Bronchial epithelial cell (primary cell): Measurements from ENCODE around the gene PRF1. TPM values are rescaled to one million over a fixed set of nuclear protein-coding genes. Genes with fewer than 3 reads are reported as not detected.

ENCODE experiments used
- DNase-seq: peaks from one replicate; pipeline ENCODE4 v3.0.0-alpha.2; 2010; ENCODE audit warnings: low read depth
- FAIRE-seq: peaks from 2 replicates; lab custom pipeline; 2011; peaks lifted over from hg19 to GRCh38; lab: Jason Lieb, UNC
- H3K27me3 ChIP-seq: 2 replicates; pipeline ENCODE4 v1.5.1; 2011; ENCODE audit warnings: low read length; ENCODE audit not compliant: control insufficient read depth, insufficient read depth
- H3K36me3 ChIP-seq: 2 replicates; pipeline ENCODE4 v1.5.1; 2011; ENCODE audit warnings: low read length; ENCODE audit not compliant: control insufficient read depth, insufficient read depth
- H3K4me3 ChIP-seq: 2 replicates; pipeline ENCODE4 v1.5.1; 2011; ENCODE audit warnings: mild to moderate bottlenecking, low read depth, low read length, control low read depth
- CTCF ChIP-seq: IDR thresholded peaks from 2 replicates; pipeline ENCODE4 v1.5.1; 2011; ENCODE audit warnings: mild to moderate bottlenecking, moderate library complexity, low read length, control low read depth, inconsistent platforms; ENCODE audit not compliant: insufficient read depth, severe bottlenecking
- total RNA-seq: library from RNA; depleted of rRNA; stranded (reverse); fragments of >200 nt; gene quantifications from 2 replicates; pipeline ENCODE4 v1.2.1, GENCODE V29; 2014

PRF1 gene
- total RNA-seq, 1 donor from 2014 or later = not detected

- Histone ChIP-seq H3K4me3 (no peak overlapping the region), H3K27me3 (no peaks in the 10 kb centered on the region), H3K36me3 (no peaks in the 10 kb centered on the region)
- FAIRE-seq = no peak
- no peak for TF ChIP-seq CTCF
- no peak for DNase-seq
These were observed 26.8 kb upstream of the PRF1 start for GRCh38 chr10:70629338-70629737.

DNA sequence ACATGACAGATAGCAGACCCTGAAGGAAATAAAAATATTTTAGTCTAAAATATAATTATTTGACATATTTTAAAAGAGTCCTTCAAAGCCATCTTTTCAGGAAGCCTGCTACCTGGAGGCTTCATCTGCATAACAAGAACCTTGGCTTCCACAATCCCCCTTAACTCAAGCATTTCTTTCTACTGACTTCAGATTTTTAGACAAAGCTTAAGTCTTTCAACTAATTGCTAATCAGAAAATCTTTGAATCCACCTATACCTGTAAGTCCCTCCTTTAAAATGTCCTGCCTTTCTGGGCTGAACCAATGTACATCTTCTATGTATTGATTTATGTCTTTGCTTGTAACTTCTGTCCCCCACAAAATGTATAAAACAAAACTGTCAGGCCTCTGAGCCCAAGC, 23.5 kb upstream of the PRF1 start:
- Histone ChIP-seq H3K36me3 (no peaks in the 10 kb centered on the region), H3K27me3 (no peaks in the 10 kb centered on the region), H3K4me3 (no peak overlapping the region)
- no peak for FAIRE-seq
- no peak for DNase-seq
- TF ChIP-seq CTCF = no peak

GRCh38 chr10:70622981-70623844, 20.7 kb upstream of the PRF1 start:
- DNase-seq (no peak), FAIRE-seq (no peak)
- Histone ChIP-seq H3K27me3 (no peaks in the 10 kb centered on the region), H3K4me3 (no peak overlapping the region), H3K36me3 (no peaks in the 10 kb centered on the region)
- TF ChIP-seq CTCF = no peak

DNA sequence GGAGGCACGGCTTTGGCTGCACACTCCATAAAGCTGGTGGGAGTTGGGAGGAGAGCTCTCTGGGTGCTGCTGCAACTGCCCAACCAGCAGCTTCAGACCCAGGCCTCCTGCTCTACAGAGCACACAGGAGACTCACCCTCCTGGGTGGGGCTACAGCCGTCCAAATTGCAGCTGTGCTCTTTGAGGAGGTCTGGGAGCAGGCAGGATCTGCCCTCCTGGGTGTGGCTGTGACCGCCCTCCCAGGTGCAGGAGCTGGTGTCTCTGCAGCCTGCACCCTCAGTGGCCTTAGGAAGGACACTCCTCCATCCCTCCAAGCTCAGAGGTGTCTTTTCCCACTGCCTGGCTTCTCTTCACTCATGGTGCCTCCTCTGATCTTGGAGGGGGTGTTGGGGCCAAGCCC, 20.0 kb upstream of the PRF1 start:
- FAIRE-seq (no peak), DNase-seq (no peak)
- Histone ChIP-seq H3K4me3 (no peak overlapping the region), H3K36me3 (no peaks in the 10 kb centered on the region), H3K27me3 (no peaks in the 10 kb centered on the region)
- no peak for TF ChIP-seq CTCF

GRCh38 chr10:70621503-70622078, 19.1 kb upstream of the PRF1 start:
- TF ChIP-seq CTCF = no peak
- DNase-seq (no peak), FAIRE-seq (no peak)
- H3K36me3 ChIP-seq = no peaks in the 10 kb centered on the region
- no peak overlapping the region for H3K4me3 ChIP-seq
- H3K27me3 ChIP-seq = no peaks in the 10 kb centered on the region
